Neural progenitor cell (in vitro differentiated cells): ENCODE measurements around the gene ANO3.

Source experiments
- CTCF ChIP-seq: fragments of 200-600 bp; sonication (generic); IDR thresholded peaks from 2 replicates; pipeline ENCODE4 v1.5.1; 2017; ENCODE audit warnings: antibody characterized with exemption, mild to moderate bottlenecking
- EZH2phosphoT487 ChIP-seq: fragments of 200-600 bp; sonication (generic); IDR thresholded peaks from 2 replicates; pipeline ENCODE4 v1.6.1; 2017; ENCODE audit warnings: antibody characterized with exemption

GRCh38 chr11:26662916-26663315, 331.0 kb downstream of the ANO3 start:
- TF ChIP-seq CTCF (no peak), EZH2phosphoT487 (no peak)
